Heart right ventricle (tissue), 16 donors: Measurements from ENCODE around the gene ATP2B2. TPM values are rescaled to one million over a fixed set of nuclear protein-coding genes. Genes with fewer than 3 reads are reported as not detected.

ENCODE experiments used
- ATAC-seq, 8 donors: fragments of 200-7000 bp; cut with Tn5 transposase; one replicate each; pipeline ENCODE4 v1.9.1; 2020; ENCODE audit warnings: mild to moderate bottlenecking in 8 of 8, moderate library complexity in 8 of 8, moderate number of reproducible peaks in 1 of 8
- DNase-seq, 2 donors: peaks; one replicate each; pipeline ENCODE4 v3.0.0-alpha.2; 2020
- H3K27ac ChIP-seq, 10 donors: fragments of 200-600 bp; sonication (generic) in 2 of 10; one replicate each; pipeline versions ENCODE4 v1.5.0 to v1.8.0; 2020 to 2022; ENCODE audit warnings: mild to moderate bottlenecking in 3 of 10
- H3K27me3 ChIP-seq, 7 donors: fragments of 200-600 bp; one replicate each; pipeline ENCODE4 v1.8.0; 2021 to 2022; ENCODE audit warnings: mild to moderate bottlenecking in 2 of 7
- H3K36me3 ChIP-seq, 9 donors: fragments of 200-600 bp; sonication (generic) in 1 of 9; one replicate each; pipeline versions ENCODE4 v1.5.0 to v1.8.0; 2020 to 2022; ENCODE audit warnings: mild to moderate bottlenecking in 2 of 9
- H3K4me1 ChIP-seq, 9 donors: fragments of 200-600 bp; sonication (generic) in 1 of 9; one replicate each; pipeline versions ENCODE4 v1.5.0 to v1.8.0; 2020 to 2022; ENCODE audit warnings: mild to moderate bottlenecking in 4 of 9
- H3K4me3 ChIP-seq, 10 donors: fragments of 200-600 bp; sonication (generic) in 2 of 10; one replicate each; pipeline versions ENCODE4 v1.5.0 to v1.8.0; 2020 to 2022; ENCODE audit warnings: mild to moderate bottlenecking in 7 of 10, moderate library complexity in 2 of 10
- H3K9me3 ChIP-seq, 11 donors: fragments of 200-600 bp in 10 of 11; sonication (generic) in 2 of 11; one replicate each; pipeline versions ENCODE4 v1.5.0 to v1.8.0; 2013 to 2022; ENCODE audit warnings: mild to moderate bottlenecking in 2 of 11, control low read depth in 1 of 11, moderate library complexity in 1 of 11
- CTCF ChIP-seq, 9 donors: fragments of 200-600 bp; sonication (generic) in 2 of 9; IDR thresholded peaks; one replicate each; pipeline versions ENCODE4 v1.5.0 to v1.8.0; 2021 to 2022; ENCODE audit warnings: antibody characterized with exemption in 9 of 9, mild to moderate bottlenecking in 5 of 9, moderate library complexity in 1 of 9
- WGBS, 2 donors: extraction: QIAGEN DNeasy Blood & Tissue Kit; methylation state at CpG; one replicate each; pipeline ENCODE4 v1.1.7; 2013; ENCODE audit warnings: inconsistent platforms in 1 of 2; 5-methylcytosine and 5-hydroxymethylcytosine counted together
- intact Hi-C, 10 donors: fragments of 100-400 bp; cut with DNase I; formaldehyde crosslinking; loops; one replicate each; pipeline versions ENCODE4 v1.11.1 to v1.14.2; 2022
- polyA plus RNA-seq, 2 donors: library from polyadenylated mRNA; stranded (reverse); fragments of 200-250 nt; gene quantifications; one replicate each; pipeline ENCODE4 v1.2.3, GENCODE V29; 2013
- total RNA-seq, 10 donors: library from RNA; stranded (reverse); fragmentation: NEBNext Ultra II Directional in 3 of 10; extraction: Animal tissue kit (Norgen Biotek cat#: 25700) in 3 of 10; gene quantifications; one replicate each; pipeline versions ENCODE4 v1.2.1 to v1.2.4, GENCODE V29; 2021 to 2023
- donor health status: Arrhythmogenic right ventricular cardiomyopathy.
- donor health status: ischemic (EF 13 %, LVEDD 7.1; RV severe dilation, severe dysfunction).
- donor health status: healthy with polysubstance abuse.
- donor health status: DM: no; HTN: yes; CAD: no.
- donor health status: DM: no; HTN: no; CAD: no.
- donor health status: ischemic (EF 25% LVEDD 6.9; RV normal size, moderate dysfunction).
- donor health status: ischemic (EF 25% LVEDD 5.7; RV mildly dilated, moderate dysfunction).
- donor health status: healthy.
- donor health status: DM: yes; HTN: yes; CAD: no.
- donor health status: Ischemic cardiomyopathy.
- donor health status: ischemic (EF 35%, LVEDD 5.7; RV mildly dilated, moderate dysfunction).
- donor health status: nonischemic (EF 11% LVEDD 7.7; RV severe dilation, severe dysfunction).
- donor health status: DM: yes; HTN: yes; CAD: no.
- donor health status: PGD.
- donor health status: ischemic (EF 29% LVEDD 5.4; RV normal size, mild dysfunction).
- donor health status: nonischemic (EF 23%, LVEDD 6.1; RV moderate dilation, normal function).

ATP2B2 gene
- total and polyA plus RNA-seq, 12 donors, result under 0.01 to 0.30 (median 0.11) TPM; not detected in 4

- no peaks in the 10 kb centered on the region for H3K36me3 ChIP-seq
- 66 to 68% methylated on average over 9 of the region's 9 CpGs for WGBS, 2 donors
- DNase-seq (no peak), ATAC-seq (no peak)
- peaks cover 0 to 9% (median 0%) of the 10 kb centered on the region in 11 donors for H3K9me3 ChIP-seq
- no peak overlapping the region for H3K4me3 ChIP-seq
- intact Hi-C loops, result no loop called here
- H3K27me3 ChIP-seq, result peaks cover 0 to 31% (median 21%) of the 10 kb centered on the region in 7 donors
- no peak for TF ChIP-seq CTCF (IDR thresholded peaks at IDR 0.05)
- H3K27ac ChIP-seq, result no peak overlapping the region
- H3K4me1 ChIP-seq, result no peaks in the 10 kb centered on the region
These were observed 30.5 kb downstream of the ATP2B2 start for GRCh38 chr3:10474847-10475246.

DNA sequence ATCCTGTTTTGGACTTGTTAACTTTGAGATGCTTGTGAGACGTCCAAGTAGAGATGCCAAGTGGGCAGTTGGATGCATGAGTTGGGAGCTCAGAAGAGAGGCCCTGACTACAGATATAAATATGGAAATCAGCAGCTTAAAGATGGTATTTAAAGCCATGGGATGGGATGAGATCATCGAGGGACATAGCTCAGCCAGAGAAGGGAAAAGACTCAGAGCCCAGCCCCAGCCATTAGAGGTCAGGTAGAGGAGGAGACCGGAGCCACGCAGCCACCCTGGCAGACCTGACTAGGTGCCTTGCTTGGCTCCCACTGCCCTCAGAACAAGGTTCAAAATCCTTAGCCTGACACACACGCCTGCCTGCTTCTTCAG is 31.1 kb downstream of the ATP2B2 start:
- DNase-seq (no peak), ATAC-seq (peak in 1 of 8 donors; percentile 53)
- intact Hi-C loops, result no loop called here
- H3K27ac ChIP-seq, result no peak overlapping the region
- TF ChIP-seq CTCF (IDR thresholded peaks at IDR 0.05), result no peak
- no peaks in the 10 kb centered on the region for H3K36me3 ChIP-seq
- H3K4me1 ChIP-seq, result peaks cover 0 to 3% (median 0%) of the 10 kb centered on the region in 9 donors
- no peak overlapping the region for H3K4me3 ChIP-seq
- 66 to 69% methylated on average over 5 of the region's 5 CpGs for WGBS, 2 donors
- peaks cover 0 to 37% (median 26%) of the 10 kb centered on the region in 7 donors for H3K27me3 ChIP-seq
- H3K9me3 ChIP-seq, result peaks cover 0 to 9% (median 0%) of the 10 kb centered on the region in 11 donors

GRCh38 chr3:10473581-10474274 is 31.7 kb downstream of the ATP2B2 start:
- H3K9me3 ChIP-seq, result peaks cover 0 to 9% (median 0%) of the 10 kb centered on the region in 11 donors
- no peak for TF ChIP-seq CTCF (IDR thresholded peaks at IDR 0.05)
- DNase-seq (no peak), ATAC-seq (no peak)
- intact Hi-C loops, result no loop called here
- peaks cover 0 to 42% (median 29%) of the 10 kb centered on the region in 7 donors for H3K27me3 ChIP-seq
- 75 to 82% methylated on average over 7 of the region's 7 CpGs for WGBS, 2 donors
- no peak overlapping the region for H3K27ac ChIP-seq
- H3K4me1 ChIP-seq, result peaks cover 0 to 7% (median 0%) of the 10 kb centered on the region in 9 donors
- H3K36me3 ChIP-seq, result no peaks in the 10 kb centered on the region
- H3K4me3 ChIP-seq, result no peak overlapping the region

DNA sequence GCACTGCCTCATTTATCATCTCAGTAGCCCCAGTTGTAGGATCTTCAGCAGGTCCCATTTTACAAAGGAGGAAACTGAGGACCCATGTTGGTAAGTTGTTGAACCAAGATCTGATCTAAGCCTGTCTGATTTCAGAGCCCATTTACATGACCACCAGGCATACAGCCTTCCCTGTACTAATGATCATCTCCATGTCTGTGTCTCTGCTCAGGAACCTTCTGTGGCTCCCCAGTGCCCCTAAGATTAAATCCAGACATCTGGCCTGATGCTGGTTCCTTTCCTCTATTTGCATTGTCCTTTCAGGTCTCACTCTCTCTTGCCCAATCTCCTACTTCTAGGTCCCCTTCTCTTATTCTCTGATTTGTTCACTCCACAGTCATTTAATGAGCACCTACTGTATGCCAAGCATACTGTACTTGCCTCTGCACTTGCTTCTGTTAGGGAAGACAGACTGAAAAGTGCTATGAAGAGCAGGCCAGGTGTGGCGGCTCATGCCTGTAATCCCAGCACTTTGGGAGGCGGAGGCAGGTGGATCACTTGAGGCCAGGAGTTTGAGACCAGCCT is 32.4 kb downstream of the ATP2B2 start:
- intact Hi-C loops, result no loop called here
- H3K27ac ChIP-seq, result no peak overlapping the region
- H3K4me1 ChIP-seq, result peaks cover 0 to 7% (median 0%) of the 10 kb centered on the region in 9 donors
- no peak overlapping the region for H3K4me3 ChIP-seq
- ATAC-seq (no peak), DNase-seq (no peak)
- H3K9me3 ChIP-seq, result peaks cover 0 to under 1% (median 0%) of the 10 kb centered on the region in 11 donors
- TF ChIP-seq CTCF (IDR thresholded peaks at IDR 0.05), result no peak
- peaks cover 0 to 49% (median 32%) of the 10 kb centered on the region in 7 donors for H3K27me3 ChIP-seq
- H3K36me3 ChIP-seq, result no peaks in the 10 kb centered on the region
- WGBS, 2 donors, result 90 to 95% methylated on average over 2 of the region's 2 CpGs
